ENCODE results near the gene XDH.

The XDH gene

DNA sequence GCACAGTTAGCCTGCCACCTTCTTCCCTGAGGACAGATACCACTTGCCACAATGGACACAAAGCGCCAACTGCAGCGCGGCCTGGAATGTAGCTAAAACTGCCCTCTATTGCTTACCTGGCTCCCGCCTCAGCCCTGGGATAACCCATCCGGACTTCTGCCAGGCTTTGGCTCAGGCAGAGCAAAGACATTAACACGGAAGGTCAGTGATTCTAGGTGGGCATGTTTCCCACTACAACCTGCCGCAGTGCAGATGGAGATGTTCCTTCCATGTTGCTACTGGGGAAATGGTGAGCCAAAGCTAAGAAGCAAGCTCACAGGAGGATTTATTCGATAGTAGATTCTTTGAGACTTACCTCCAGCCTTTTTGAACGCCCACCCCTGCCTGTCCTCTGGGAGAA is 74.8 kb downstream of the XDH start:
- intact Hi-C loops (cut with DNase I): loop anchor here (10.0 kb wide), 2 partner anchors 85 to 625 kb away; no protein-coding TSS in a partner anchor
- no peak for DNase-seq

GRCh38 chr2:31337860-31338259 is 76.7 kb downstream of the XDH start:
- no peak for DNase-seq
- intact Hi-C loops (cut with DNase I): loop anchor here (10.0 kb wide), 2 partner anchors 83 to 623 kb away; no protein-coding TSS in a partner anchor

- intact Hi-C loops (cut with DNase I): loop anchor here (10.0 kb wide), 2 partner anchors 82 to 622 kb away; no protein-coding TSS in a partner anchor
- DNase-seq: no peak
Measured at GRCh38 chr2:31337197-31337596, 77.3 kb downstream of the XDH start.

DNA sequence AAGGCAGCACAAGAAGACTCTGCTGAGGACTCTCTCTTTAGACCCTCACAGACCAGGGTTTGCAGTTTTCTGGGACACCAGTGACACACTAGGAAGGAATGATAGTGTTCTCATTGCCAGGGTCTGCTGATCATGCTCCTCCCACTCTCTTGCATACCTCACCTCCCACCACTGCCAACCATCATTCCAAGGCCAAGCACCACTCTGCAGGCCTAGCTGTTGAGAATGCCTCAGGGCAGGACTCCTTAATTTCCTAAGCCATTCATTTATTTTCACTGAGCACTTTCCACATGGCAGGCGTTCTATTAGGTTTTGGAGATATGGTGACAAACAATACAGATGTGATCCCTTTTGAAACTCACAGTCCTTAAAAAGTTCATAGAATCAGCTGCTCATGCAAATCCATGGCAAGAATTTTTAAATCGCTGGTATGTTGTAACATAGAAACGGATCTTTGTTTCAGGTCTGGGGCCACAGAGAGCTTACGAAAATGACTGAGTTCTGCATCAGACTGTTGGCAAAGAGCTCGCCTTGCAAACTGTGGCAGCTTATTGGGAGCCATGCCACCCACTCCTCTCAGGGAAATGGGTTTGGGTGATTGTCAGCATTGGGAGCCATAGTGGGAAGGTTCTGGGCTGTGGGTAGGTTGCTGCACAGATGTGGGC is 78.5 kb downstream of the XDH start:
- DNase-seq: peak in 1 of 42 donors; percentile 19
- intact Hi-C loops (cut with DNase I): loop anchor here (10.0 kb wide), 2 partner anchors 81 to 621 kb away; no protein-coding TSS in a partner anchor

DNA sequence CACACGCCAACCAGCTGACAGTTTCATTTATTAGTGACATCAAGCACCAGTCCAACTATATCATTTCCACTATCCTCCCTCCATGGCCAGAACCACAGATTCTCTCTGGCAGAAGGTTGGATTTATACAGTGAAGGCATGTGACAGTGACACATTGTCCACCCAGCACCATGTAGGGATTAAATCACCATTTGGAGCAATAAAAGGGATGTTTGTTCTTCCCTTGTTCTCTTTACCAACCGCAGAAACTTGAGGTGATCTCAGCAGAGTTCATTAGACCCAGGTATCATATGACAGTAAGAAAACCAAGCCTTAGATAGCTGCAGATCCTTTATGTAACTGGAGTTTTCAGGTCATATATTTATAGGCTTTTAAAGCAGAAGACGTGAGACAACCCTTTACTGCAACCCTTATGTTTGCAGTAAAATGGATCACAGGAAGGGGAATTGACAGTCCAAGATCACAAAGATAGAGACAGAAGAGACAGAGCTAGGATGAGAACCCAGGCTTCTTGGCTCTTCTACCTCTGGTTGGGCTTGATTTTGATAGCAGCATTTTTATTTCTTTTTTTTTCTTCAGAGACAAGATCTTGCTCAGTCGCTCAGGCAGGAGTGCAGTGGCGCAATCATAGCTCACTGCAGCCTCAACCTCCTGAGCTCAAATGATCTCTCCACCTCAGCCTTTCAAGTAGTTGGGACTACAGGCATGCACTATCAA is 80.1 kb downstream of the XDH start:
- peak in 1 of 42 donors; percentile 5 for DNase-seq
- intact Hi-C loops (cut with DNase I): loop anchor here (10.0 kb wide), 2 partner anchors 80 to 620 kb away; no protein-coding TSS in a partner anchor

- DNase-seq: peak; percentile 52 to 94 (median 86)
- intact Hi-C loops (cut with DNase I): loop anchor here (10.0 kb wide), 2 partner anchors 79 to 619 kb away; no protein-coding TSS in a partner anchor
Measured at GRCh38 chr2:31333527-31334183, 80.9 kb downstream of the XDH start.

GRCh38 chr2:31333046-31333445 is 81.5 kb downstream of the XDH start:
- DNase-seq: no peak
- intact Hi-C loops (cut with DNase I): loop anchor here (10.0 kb wide), 2 partner anchors 78 to 618 kb away; no protein-coding TSS in a partner anchor

- DNase-seq: no peak
- intact Hi-C loops (cut with DNase I): loop anchor here (10.0 kb wide), 2 partner anchors 78 to 618 kb away; no protein-coding TSS in a partner anchor
Measured at GRCh38 chr2:31332521-31332920, 82.0 kb downstream of the XDH start.

DNA sequence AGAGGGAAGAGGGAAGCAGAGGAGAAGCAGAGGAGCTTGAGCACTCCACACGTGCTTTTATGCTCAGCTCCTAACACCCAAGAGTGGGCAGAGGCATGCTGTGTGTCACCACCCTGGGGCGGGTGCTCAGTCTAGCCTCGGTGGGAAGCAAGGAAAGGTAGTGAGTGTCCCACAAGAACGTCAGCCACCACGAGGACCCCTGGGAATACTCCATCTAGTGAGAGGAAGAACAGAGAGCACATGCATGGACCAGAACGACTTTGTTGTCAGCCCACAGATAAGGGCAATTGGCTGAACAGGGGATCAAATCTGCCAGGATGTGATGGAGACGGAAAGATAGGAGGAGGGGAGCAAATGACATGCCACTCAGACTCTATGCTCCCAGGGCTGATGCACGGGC is 83.4 kb downstream of the XDH start:
- intact Hi-C loops (cut with DNase I): loop anchor here (10.0 kb wide), 2 partner anchors 76 to 616 kb away; no protein-coding TSS in a partner anchor

GRCh38 chr2:31329081-31329625 is 85.4 kb downstream of the XDH start:
- no peak for DNase-seq
- intact Hi-C loops (cut with DNase I): loop anchor here (10.0 kb wide), 1 partner anchor 94 kb away; the partner anchor contains the start of gene EHD3

More for the DNA sequence above, 83.4 kb downstream of the XDH start:
- no peak for DNase-seq

- intact Hi-C loops (cut with DNase I): loop anchor here (10.0 kb wide), 1 partner anchor 93 kb away; the partner anchor contains the start of gene EHD3
- DNase-seq: peak in 1 of 42 donors; percentile 2
Measured at GRCh38 chr2:31328026-31328425, 86.5 kb downstream of the XDH start.

DNA sequence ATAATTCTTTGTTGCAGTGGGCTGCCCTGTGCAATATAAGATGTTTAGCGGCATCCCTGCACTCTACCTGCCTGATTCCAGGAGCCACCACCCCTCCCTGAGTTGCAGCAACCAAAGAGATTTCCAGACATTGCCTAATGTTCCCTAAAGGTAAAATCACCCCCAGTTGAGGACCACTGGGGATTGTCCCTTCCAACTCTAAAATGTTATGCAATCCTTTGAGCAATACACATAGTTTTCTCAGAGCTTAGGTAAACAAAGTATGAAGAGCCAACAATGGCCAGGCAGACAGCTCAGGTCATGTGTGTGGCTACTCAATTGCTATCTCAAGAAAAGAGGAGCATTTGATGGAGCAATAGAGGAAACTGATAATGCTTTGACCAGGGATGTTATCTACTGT is 87.0 kb downstream of the XDH start:
- intact Hi-C loops (cut with DNase I): loop anchor here (10.0 kb wide), 1 partner anchor 93 kb away; the partner anchor contains the start of gene EHD3
- no peak for DNase-seq

- intact Hi-C loops (cut with DNase I): loop anchor here (10.0 kb wide), 1 partner anchor 89 kb away; the partner anchor contains the start of gene EHD3
- DNase-seq: peak in 1 of 42 donors; percentile 2
Measured at GRCh38 chr2:31324016-31324633, 90.4 kb downstream of the XDH start.

GRCh38 chr2:31322371-31322770 is 92.2 kb downstream of the XDH start:
- DNase-seq: peak in 1 of 42 donors; percentile 0
- intact Hi-C loops (cut with DNase I): loop anchor here (10.0 kb wide), 1 partner anchor 88 kb away; the partner anchor contains the start of gene EHD3

GRCh38 chr2:31319406-31320175 is 95.0 kb downstream of the XDH start:
- intact Hi-C loops (cut with DNase I): loop anchor here (10.0 kb wide), 1 partner anchor 85 kb away; the partner anchor contains the start of gene EHD3
- peak in 1 of 42 donors; percentile 18 for DNase-seq

DNA sequence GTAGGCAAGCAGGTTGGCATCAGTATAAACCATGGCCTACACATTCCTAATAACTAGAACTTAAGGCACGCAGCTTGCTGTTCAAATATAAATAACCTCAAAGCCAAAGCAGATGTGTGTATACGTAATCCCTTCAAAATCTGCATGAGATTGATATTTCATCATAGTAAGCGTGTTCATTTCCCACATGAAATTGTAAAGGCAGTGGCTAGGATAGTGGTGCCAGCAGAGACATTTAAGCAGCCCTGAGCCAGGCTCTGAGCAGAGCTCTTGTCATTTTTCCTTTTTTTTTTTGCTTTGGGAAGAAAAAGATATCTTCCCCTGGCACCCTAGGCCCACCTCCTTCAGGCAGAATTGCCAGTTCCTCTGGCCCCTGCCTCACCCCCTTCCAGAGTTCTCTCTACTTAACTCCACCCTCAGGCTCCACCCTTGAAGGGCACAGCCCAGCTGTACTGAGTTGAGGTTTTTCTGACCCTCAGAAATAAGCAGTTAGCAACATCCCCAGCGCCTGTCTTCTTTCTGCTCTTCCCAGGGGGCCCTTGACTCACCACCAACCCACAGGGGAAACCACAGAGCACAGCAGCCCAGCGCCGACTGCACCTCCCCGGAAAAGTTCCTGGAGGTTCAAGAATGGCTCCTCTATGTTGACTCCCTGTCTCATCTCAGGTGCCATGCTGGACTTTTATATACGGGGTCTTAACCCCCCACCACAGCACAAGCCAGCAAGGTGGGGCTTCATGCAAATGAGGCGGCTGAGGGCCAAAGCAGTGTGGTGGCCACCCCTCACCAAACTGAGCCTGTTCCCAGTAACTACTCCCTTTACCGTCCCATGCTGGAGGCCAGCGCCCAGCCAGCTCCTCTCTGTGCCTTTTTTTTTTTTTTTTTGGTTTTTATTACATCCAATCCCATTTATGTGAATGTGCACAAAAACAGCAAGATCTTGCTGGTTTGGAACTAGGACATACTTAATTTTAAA is 95.9 kb downstream of the XDH start:
- intact Hi-C loops (cut with DNase I): no loop called here
- peak in 1 of 42 donors; percentile 22 for DNase-seq
